GM12801 (cell line): Measurements from ENCODE around the gene CDH5.

Source experiments
- TF ChIP-seq, protein P1 (sequence below): IDR thresholded peaks from one replicate; pipeline ENCODE4 v1.5.1; 2011; ENCODE audit warnings: control low read depth; ENCODE audit not compliant: insufficient read length; ENCODE audit errors: extremely low read depth

The CDH5 gene

GRCh38 chr16:66364959-66365306 lies 1.6 kb upstream of the CDH5 start:
- TF ChIP-seq, protein P1, sequence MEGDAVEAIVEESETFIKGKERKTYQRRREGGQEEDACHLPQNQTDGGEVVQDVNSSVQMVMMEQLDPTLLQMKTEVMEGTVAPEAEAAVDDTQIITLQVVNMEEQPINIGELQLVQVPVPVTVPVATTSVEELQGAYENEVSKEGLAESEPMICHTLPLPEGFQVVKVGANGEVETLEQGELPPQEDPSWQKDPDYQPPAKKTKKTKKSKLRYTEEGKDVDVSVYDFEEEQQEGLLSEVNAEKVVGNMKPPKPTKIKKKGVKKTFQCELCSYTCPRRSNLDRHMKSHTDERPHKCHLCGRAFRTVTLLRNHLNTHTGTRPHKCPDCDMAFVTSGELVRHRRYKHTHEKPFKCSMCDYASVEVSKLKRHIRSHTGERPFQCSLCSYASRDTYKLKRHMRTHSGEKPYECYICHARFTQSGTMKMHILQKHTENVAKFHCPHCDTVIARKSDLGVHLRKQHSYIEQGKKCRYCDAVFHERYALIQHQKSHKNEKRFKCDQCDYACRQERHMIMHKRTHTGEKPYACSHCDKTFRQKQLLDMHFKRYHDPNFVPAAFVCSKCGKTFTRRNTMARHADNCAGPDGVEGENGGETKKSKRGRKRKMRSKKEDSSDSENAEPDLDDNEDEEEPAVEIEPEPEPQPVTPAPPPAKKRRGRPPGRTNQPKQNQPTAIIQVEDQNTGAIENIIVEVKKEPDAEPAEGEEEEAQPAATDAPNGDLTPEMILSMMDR = no peak

DNA sequence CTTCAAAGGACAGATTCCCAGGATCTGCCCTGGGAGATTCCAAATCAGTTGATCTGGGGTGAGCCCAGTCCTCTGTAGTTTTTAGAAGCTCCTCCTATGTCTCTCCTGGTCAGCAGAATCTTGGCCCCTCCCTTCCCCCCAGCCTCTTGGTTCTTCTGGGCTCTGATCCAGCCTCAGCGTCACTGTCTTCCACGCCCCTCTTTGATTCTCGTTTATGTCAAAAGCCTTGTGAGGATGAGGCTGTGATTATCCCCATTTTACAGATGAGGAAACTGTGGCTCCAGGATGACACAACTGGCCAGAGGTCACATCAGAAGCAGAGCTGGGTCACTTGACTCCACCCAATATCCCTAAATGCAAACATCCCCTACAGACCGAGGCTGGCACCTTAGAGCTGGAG lies 840 bp upstream of the CDH5 start:
- TF ChIP-seq, protein P1 = no peak

DNA sequence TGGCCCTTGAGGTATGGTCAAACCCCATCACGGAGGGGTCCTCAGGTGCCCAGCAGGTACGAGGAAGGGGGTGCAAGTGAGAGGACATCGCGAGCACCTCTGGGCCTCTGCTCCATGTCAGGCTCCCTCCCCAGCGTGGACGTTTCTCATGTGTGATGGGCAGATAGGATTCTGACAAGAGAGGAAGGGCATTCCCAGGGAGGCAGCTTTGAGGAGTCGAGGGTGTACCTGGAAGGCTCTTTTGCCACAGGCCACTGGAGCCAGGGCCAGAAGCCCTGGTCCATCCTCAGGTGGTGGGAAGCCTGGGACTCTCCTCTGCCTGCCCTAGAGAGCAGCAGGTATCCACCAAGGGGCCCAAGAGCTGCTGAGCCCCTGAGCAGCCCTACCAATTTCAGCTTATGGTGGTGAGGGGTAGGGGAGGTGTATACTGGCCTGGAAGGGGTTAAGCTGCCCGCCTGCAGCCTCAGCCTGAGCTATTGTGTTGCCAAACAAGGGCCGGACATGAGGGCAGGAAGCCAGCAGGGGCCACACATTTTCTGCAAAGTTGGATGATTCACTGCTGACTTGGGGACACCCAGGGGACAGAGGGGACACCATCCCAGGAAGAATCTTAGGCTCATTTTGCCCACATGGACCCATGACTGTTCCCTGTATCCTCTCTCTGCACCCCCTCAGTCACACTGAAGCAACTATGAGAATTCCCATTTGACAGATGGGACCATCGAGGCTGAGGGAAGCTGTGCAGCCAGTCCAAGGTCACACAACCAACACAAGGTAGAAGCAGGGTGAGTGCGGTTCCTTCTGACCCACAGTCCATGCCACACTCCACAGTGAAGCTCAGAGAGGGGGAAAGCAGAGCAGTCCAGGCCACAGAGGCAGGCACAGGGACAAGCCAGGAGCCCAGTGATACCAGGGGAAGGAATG lies 1.7 kb downstream of the CDH5 start:
- TF ChIP-seq, protein P1 = no peak

DNA sequence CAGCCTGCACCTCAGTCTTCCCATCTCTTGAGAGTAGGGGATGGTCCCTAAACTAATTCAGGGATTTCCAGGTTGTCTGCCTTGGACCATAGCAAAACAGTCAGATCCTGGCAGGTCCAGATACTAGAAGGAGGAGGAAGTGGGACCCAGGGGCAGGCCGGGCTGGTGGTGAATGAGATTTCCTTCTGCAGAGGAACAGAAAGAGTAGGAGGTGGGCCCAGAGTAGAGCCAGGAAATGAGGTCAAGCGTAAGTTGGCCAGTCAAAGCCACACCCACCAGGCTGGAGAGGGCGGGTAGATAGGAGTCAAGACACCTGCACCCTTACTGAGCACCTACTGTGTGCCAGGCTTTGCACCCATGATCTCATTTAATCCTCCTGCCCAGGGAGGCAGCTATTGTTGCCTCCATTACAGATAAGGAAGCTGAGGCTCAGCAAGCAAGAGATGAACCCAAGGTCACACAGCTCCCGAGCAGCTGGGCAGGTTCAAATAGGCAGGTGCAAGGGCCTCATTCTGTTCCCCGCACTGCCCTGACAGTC lies 2.6 kb downstream of the CDH5 start:
- TF ChIP-seq, protein P1 = no peak

DNA sequence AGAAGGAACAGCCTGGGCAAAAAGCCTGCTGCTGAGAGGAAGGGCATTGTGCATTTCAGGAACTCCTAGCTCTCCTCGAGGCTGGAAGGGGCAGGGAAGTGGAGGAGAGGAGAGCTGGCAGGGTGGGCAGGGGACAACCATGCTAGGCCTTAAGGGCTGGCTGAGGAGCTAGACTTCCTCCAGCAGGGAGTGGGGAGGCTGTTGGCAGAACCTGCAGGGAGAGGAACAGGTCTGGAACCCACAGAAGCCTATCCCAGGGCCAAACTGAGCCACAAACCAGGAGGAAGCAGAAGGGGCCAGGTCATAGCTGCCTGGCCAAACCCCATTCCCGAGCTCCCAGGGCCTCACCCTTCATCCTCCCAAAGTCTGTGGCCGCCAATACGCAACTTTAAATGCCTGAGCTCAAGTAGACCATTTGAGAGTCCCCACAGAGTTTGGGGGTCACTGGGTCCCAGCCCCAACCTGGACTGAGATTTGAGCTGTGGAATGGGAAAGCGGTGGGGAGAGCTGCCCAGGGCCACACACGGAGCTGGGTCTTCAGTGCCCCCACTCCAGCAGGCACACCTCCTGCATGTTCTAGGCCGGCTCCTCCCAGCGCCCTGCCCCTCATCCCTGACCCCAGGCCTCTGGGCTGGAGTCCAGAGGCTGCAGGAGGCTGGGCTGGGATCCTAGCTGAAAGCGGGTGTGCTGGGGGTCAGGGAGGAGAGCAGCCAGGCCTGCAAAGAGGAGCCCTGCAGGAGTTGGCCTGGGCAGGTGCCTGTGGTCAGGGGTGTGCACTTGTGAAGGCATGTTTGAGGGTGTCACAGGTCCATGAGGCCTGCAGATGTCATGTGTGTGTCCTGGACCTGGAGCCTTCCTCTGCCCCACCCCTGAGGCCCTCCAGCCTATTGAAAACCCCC lies 4.5 kb downstream of the CDH5 start:
- TF ChIP-seq, protein P1 = no peak

DNA sequence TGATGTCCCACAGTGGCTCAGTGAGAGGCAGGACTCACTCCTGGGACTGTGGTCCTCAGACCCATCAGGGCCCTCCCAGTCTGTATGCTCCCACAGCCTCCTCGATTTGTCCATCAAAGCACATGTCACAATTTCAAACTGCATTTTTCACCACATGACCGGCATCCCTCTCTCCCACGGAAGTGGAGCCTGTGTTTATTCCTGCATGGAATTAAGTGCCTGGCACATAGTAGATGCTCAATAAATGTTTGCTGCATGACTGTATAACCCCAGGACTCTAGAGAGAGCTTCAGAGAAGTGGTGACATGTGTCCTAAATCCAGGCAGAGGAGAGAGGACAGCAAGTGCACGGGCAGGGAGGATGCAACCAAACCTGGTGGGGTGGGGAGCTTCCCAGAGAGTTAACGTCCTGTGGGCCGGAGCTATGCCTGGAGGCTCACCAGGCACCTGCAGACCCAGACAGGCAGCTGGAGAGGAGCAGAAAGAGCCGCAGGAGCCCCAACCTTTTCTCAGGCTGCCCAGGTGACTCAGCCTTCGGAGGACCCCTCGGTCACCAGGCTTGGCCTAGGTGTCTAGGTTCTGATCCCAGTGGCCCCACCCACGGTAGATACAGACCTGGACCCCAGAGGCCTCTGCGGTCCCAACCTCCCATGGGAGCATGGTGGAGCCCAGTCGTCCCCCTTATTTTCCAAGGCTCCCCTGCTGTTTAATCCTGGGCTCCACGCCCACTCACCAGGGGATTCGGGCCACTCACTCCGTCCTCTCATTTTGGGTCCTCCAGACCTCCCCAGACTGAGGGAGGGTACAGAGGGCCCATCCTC lies 5.8 kb downstream of the CDH5 start:
- TF ChIP-seq, protein P1 = no peak

- TF ChIP-seq, protein P1 = no peak
Measured at GRCh38 chr16:66372898-66373155, 6.3 kb downstream of the CDH5 start.
